Adrenal gland (tissue), 5 donors: Measurements from ENCODE around the gene CBLC.

ENCODE experiments used
- CTCF ChIP-seq, 6 experiments: fragments of 450-650 bp in 4 of 6; fragments of 200-600 bp in 2 of 6; sonication (generic) in 1 of 6; IDR thresholded peaks; 1 replicate in 5 of 6; 2 replicates in 1 of 6; pipeline versions ENCODE4 v1.5.1 to v1.8.0; 2016 to 2021; ENCODE audit warnings: antibody characterized with exemption in 6 of 6, mild to moderate bottlenecking in 2 of 6, moderate library complexity in 1 of 6
- POLR2A ChIP-seq, 2 donors: fragments of 450-650 bp; IDR thresholded peaks; one replicate each; pipeline ENCODE4 v1.6.1; 2017; ENCODE audit warnings: antibody characterized with exemption in 2 of 2, mild to moderate bottlenecking in 2 of 2, moderate library complexity in 1 of 2
- donor health status: DM: no; HTN: no; CAD: no.

GRCh38 chr19:44762038-44762437 is 15.7 kb upstream of the CBLC start:
- TF ChIP-seq CTCF (IDR thresholded peaks at IDR 0.05): no peak
- TF ChIP-seq POLR2A (IDR thresholded peaks at IDR 0.05): no peak
